NB4 (cell line): Measurements from ENCODE around the gene NUP85.

Experiments used
- DNase-seq: peaks from one replicate; pipeline ENCODE4 v3.0.0; 2010; ENCODE audit warnings: low read depth
- H3K4me3 ChIP-seq: one replicate; pipeline ENCODE4 v1.5.1; 2011; ENCODE audit warnings: mild to moderate bottlenecking, low read depth, low read length, moderate library complexity
- MYC ChIP-seq: IDR thresholded peaks from 2 replicates; pipeline ENCODE4 v1.6.1; 2011; ENCODE audit warnings: low read depth, low read length
- POLR2A ChIP-seq: IDR thresholded peaks from 2 replicates; pipeline ENCODE4 v1.6.1; 2011; ENCODE audit warnings: mild to moderate bottlenecking; ENCODE audit not compliant: insufficient read length; ENCODE audit errors: extremely low read depth
- TF ChIP-seq, protein P1 (sequence below): IDR thresholded peaks from 2 replicates; pipeline ENCODE4 v1.6.1; 2011; ENCODE audit warnings: low read depth, low read length
- TF ChIP-seq, protein P2 (sequence below): IDR thresholded peaks from one replicate; pipeline ENCODE4 v1.5.1; 2012; ENCODE audit warnings: low read depth, low read length

The NUP85 gene

DNA sequence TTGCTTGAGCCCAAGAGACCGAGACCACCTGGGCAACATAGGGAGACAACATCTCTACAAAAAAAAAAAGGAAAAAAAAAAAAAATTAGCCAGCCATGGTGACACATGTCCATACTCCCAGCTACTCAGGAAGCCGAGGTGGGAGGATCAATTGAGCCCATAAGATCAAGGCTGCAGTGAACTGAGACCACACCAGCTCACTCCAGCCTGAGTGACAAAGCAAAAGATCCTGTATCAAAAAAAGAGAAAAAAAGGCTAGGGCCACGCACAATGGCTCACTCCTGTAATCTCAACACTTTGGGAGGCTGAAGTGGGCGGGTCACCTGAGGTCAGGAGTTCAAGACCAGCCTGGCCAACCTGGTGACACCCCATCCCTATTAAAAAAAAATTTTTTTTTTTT lies 36.5 kb upstream of the NUP85 start:
- TF ChIP-seq, protein P1, sequence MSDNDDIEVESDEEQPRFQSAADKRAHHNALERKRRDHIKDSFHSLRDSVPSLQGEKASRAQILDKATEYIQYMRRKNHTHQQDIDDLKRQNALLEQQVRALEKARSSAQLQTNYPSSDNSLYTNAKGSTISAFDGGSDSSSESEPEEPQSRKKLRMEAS = no peak
- TF ChIP-seq POLR2A (no peak), MYC (no peak)
- TF ChIP-seq, protein P2, sequence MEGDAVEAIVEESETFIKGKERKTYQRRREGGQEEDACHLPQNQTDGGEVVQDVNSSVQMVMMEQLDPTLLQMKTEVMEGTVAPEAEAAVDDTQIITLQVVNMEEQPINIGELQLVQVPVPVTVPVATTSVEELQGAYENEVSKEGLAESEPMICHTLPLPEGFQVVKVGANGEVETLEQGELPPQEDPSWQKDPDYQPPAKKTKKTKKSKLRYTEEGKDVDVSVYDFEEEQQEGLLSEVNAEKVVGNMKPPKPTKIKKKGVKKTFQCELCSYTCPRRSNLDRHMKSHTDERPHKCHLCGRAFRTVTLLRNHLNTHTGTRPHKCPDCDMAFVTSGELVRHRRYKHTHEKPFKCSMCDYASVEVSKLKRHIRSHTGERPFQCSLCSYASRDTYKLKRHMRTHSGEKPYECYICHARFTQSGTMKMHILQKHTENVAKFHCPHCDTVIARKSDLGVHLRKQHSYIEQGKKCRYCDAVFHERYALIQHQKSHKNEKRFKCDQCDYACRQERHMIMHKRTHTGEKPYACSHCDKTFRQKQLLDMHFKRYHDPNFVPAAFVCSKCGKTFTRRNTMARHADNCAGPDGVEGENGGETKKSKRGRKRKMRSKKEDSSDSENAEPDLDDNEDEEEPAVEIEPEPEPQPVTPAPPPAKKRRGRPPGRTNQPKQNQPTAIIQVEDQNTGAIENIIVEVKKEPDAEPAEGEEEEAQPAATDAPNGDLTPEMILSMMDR = no peak
- no peak overlapping the region for H3K4me3 ChIP-seq
- no peak for DNase-seq

DNA sequence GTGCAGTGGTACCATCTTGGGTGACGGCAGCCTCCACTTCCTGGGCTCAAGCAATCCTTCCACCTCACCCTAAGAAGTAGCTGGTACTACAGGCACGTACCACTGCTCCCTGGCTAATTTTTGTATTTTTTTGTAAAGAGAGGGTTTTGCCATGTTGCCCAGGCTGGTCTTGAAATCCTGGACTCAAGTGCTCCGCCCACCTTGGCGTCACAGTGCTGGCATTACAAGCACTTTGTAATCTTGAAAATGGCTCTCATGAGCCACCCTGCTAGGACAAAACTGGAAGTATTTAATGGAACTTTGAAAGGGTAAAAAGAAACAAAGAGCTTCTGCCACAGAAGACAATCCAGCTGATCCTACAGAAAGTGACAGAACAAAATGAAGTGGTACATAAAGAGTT lies 32.0 kb upstream of the NUP85 start:
- no peak overlapping the region for H3K4me3 ChIP-seq
- no peak for TF ChIP-seq MYC
- no peak for TF ChIP-seq POLR2A
- TF ChIP-seq, protein P1 = no peak
- TF ChIP-seq, protein P2 = no peak
- no peak for DNase-seq

DNA sequence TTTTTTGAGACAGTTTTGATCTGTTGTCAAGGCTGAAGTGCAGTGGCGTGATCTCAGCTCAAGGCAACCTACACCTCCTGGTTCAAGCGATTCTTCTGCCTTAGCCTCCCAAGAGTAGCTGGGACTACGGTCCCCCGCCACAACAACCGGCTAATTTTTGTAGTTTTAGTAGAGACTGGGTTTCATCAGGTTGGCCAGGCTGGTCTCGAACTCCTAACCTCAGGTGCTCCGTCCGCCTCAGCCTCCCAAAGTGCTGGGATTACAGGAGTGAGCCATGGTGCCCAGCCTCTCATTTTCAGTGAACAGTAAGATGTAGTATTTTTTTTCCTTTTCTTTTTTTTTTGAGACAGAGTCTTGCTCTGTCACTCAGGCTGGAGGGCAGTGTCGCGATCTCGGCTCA lies 30.5 kb upstream of the NUP85 start:
- no peak for DNase-seq
- no peak overlapping the region for H3K4me3 ChIP-seq
- TF ChIP-seq POLR2A = no peak
- TF ChIP-seq, protein P2 = no peak
- TF ChIP-seq, protein P1 = no peak

DNA sequence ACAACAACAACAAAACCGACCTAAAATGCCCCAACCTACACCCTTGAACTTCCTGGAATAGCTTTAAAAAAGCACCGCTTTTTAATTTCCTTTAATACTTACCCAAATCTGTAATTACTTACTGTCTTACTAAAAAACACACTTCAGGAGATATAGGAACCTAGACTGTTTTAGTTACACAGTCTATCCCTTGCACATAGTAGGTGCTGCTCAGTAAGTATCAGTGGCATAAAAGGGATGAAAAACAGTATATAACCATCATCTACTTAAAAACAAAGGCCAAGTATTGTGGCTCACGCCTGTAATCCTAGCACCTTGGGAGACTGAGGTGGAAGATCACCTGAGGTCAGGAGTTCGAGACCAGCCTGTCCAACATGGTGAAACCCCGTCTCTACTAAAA lies 28.9 kb upstream of the NUP85 start:
- no peak overlapping the region for H3K4me3 ChIP-seq
- no peak for DNase-seq
- TF ChIP-seq POLR2A (no peak), MYC (no peak)

DNA sequence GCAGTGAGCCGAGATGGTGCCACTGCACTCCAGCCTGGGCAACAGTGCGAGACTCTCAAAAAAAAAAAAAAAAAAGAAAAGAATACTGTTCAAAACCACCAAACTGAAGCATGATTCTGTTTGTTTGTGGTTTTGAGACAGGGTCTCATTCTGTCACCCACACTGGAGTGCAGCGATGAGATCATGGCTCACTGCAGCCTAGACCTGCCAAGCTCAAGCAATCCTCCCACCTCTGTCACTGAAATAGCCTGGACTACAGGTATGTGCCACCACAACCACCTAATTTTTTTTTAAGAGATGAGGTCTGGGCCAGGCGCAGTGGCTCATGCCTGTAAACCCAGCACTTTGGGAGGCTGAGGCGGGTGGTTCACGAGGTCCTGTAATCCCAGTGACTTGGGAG lies 27.0 kb upstream of the NUP85 start:
- TF ChIP-seq, protein P2 = no peak
- no peak for TF ChIP-seq POLR2A
- no peak for TF ChIP-seq MYC
- TF ChIP-seq, protein P1 = no peak
- H3K4me3 ChIP-seq = no peak overlapping the region
- DNase-seq = no peak

DNA sequence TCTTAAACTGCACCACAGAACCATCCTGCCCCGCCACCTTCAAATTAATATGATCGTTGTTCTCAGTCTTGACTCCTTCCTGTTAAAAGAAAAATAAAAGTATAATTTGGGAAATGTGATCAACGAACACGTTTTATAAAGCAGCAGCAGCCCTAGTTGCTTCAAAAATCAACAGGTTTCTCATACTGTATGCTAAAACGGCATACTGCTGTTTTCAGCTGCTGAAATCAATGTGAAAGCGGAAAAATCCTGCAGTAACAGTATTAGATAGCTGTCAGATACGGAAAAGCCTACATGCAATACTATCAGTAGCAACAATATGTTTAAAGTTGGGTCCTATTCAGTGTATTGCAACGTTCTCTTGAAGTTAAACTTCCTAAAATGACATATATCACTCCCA lies 24.4 kb upstream of the NUP85 start:
- TF ChIP-seq, protein P2 = no peak
- no peak for TF ChIP-seq POLR2A
- TF ChIP-seq MYC = no peak
- TF ChIP-seq, protein P1 = no peak
- no peak for DNase-seq
- peak overlapping the region; percentile 99 for H3K4me3 ChIP-seq
